ENCODE measurements around the gene SLC25A30. TPM values are rescaled to one million over a fixed set of nuclear protein-coding genes. Genes with fewer than 3 reads are reported as not detected.

Gene SLC25A30, protein sequence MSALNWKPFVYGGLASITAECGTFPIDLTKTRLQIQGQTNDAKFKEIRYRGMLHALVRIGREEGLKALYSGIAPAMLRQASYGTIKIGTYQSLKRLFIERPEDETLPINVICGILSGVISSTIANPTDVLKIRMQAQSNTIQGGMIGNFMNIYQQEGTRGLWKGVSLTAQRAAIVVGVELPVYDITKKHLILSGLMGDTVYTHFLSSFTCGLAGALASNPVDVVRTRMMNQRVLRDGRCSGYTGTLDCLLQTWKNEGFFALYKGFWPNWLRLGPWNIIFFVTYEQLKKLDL
- total RNA-seq, result 10 to 100 TPM; 11.7 to 20.3 (median 14.4) TPM

- intact Hi-C loops (cut with DNase I; ENCODE audit: low total_unique reads), result loop anchor here (5.0 kb wide), 1 partner anchor 49 kb away; no protein-coding TSS in a partner anchor
- no peaks in the 10 kb centered on the region for H3K9me3 ChIP-seq
- peak; percentile 90 to 91 for DNase-seq (ENCODE audit: low spot score in 2 of 2)
- H3K27ac ChIP-seq, result peak within 1 kb of the TSS; percentile 84 to 92
- H3K4me3 ChIP-seq, result peak within 1 kb of the TSS; percentile 69 to 86 (median 80)
- no peak for TF ChIP-seq POLR2A (IDR thresholded peaks at IDR 0.05)
- peak in 1 of 3 donors; percentile 34 for TF ChIP-seq POLR2AphosphoS5 (IDR thresholded peaks at IDR 0.05)
- TF ChIP-seq, protein P1, sequence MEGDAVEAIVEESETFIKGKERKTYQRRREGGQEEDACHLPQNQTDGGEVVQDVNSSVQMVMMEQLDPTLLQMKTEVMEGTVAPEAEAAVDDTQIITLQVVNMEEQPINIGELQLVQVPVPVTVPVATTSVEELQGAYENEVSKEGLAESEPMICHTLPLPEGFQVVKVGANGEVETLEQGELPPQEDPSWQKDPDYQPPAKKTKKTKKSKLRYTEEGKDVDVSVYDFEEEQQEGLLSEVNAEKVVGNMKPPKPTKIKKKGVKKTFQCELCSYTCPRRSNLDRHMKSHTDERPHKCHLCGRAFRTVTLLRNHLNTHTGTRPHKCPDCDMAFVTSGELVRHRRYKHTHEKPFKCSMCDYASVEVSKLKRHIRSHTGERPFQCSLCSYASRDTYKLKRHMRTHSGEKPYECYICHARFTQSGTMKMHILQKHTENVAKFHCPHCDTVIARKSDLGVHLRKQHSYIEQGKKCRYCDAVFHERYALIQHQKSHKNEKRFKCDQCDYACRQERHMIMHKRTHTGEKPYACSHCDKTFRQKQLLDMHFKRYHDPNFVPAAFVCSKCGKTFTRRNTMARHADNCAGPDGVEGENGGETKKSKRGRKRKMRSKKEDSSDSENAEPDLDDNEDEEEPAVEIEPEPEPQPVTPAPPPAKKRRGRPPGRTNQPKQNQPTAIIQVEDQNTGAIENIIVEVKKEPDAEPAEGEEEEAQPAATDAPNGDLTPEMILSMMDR (IDR thresholded peaks at IDR 0.05), result no peak
- no peaks in the 10 kb centered on the region for H3K36me3 ChIP-seq
- no peaks in the 10 kb centered on the region for H3K27me3 ChIP-seq
- H3K4me1 ChIP-seq, result peaks cover 4 to 6% of the 10 kb centered on the region in 2 donors
Measured at GRCh38 chr13:45417790-45418534, at the start of gene SLC25A30. SLC25A30 (minus strand) TSS chr13:45418373; CDS start chr13:45411425, 6,948 bp downstream.

DNA sequence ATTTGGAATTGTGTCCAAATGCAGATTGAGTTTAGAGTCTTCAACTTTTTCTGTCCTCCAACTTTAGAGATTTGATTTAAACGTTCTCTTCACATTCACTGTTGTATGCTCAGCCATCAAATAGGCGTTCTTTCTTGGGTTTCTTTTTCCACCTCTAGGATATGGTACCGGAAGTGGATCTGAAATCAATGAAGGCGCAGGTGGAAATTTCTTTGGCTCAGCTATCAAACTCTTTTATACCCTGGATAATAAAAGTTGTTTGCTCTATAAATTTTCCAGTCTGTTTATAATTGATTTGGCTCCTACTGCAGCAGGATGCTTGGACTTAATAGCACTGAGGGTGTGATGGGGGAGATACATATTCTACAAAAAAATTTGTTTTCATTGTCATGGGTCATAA, 48.2 kb upstream of the SLC25A30 start:
- H3K36me3 ChIP-seq, result no peaks in the 10 kb centered on the region
- no peaks in the 10 kb centered on the region for H3K9me3 ChIP-seq
- H3K27me3 ChIP-seq, result no peaks in the 10 kb centered on the region
- no peak overlapping the region for H3K27ac ChIP-seq
- H3K4me3 ChIP-seq, result peak overlapping the region in 2 of 3 donors; percentile 82 to 86
- no peak for DNase-seq (ENCODE audit: low spot score in 2 of 2)
- H3K4me1 ChIP-seq, result no peaks in the 10 kb centered on the region
- TF ChIP-seq, protein P1 (IDR thresholded peaks at IDR 0.05), result no peak
- TF ChIP-seq POLR2AphosphoS5 (IDR thresholded peaks at IDR 0.05) (no peak), POLR2A (IDR thresholded peaks at IDR 0.05) (no peak)
- intact Hi-C loops (cut with DNase I; ENCODE audit: low total_unique reads), result loop anchor here (5.0 kb wide), 1 partner anchor 49 kb away; the partner anchor contains the start of gene SLC25A30

DNA sequence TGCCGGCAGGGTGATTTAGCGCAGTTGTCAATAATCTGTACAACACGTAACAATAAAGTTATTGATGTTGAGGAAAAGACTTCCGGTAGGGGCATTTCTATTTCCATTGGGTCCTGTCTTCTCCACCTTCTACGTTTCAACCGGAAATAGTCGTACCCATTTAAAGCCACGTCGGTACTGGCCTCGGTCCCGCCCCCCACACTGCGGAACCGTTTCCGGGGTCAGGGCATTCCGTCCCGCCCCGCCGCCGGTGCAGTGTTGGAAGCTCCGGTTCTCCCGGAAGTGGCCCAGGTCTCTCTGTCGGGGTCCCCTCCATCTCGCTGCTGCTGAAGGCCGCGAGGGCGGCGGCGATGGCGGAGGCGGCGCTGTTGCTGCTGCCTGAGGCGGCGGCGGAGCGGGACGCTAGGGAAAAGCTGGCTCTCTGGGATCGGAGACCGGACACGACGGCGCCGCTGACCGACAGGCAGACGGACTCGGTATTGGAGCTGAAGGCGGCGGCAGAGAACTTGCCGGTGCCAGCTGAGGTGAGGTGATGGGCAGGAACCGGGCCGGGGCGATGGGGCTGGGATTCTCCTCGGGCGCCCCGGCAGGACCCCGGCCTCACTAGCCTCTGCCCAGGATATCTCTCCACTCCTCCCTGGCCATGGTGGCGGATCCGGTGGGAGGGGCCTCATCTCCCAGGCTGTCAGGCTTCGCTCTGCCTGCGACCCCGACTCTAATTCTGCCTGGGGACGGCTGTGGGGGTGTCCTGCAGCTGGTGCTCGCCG, 46.7 kb upstream of the SLC25A30 start, which contains the start of gene COG3:
TSS of gene COG3 (plus strand) at position 253 of the 767 bp plus-strand sequence. CDS start at position 351, 98 bp downstream.
- H3K27me3 ChIP-seq, result no peaks in the 10 kb centered on the region
- intact Hi-C loops (cut with DNase I; ENCODE audit: low total_unique reads), result loop anchor here (5.0 kb wide), 1 partner anchor 48 kb away; the partner anchor contains the start of gene SLC25A30
- peak; percentile 93 to 94 for DNase-seq (ENCODE audit: low spot score in 2 of 2)
- H3K9me3 ChIP-seq, result no peaks in the 10 kb centered on the region
- TF ChIP-seq POLR2AphosphoS5 (IDR thresholded peaks at IDR 0.05) (peak; percentile 83 to 93 (median 87)), POLR2A (IDR thresholded peaks at IDR 0.05) (peak; percentile 85)
- TF ChIP-seq, protein P1 (IDR thresholded peaks at IDR 0.05), result peak in 2 of 3 donors; percentile 4 to 76
- no peaks in the 10 kb centered on the region for H3K36me3 ChIP-seq
- H3K4me3 ChIP-seq, result peak within 1 kb of the TSS; percentile 82 to 94 (median 86)
- H3K27ac ChIP-seq, result peak within 1 kb of the TSS; percentile 88 to 95
- no peaks in the 10 kb centered on the region for H3K4me1 ChIP-seq

GRCh38 chr13:45464141-45464686, 46.0 kb upstream of the SLC25A30 start:
- Histone ChIP-seq H3K36me3 (no peaks in the 10 kb centered on the region), H3K27me3 (no peaks in the 10 kb centered on the region), H3K9me3 (no peaks in the 10 kb centered on the region), H3K4me3 (peak overlapping the region; percentile 82 to 94 (median 86)), H3K27ac (peak overlapping the region; percentile 88 to 95), H3K4me1 (no peaks in the 10 kb centered on the region)
- DNase-seq (ENCODE audit: low spot score in 2 of 2), result peak in 1 of 2 donors; percentile 21
- intact Hi-C loops (cut with DNase I; ENCODE audit: low total_unique reads), result no loop called here
- no peak for TF ChIP-seq POLR2A (IDR thresholded peaks at IDR 0.05)
- TF ChIP-seq, protein P1 (IDR thresholded peaks at IDR 0.05), result peak in 2 of 3 donors; percentile 63 to 86
